Lower leg skin (tissue), 3 donors: ENCODE data around the gene LIMS2.

Source experiments
- POLR2A ChIP-seq, 2 donors: fragments of 450-650 bp; IDR thresholded peaks; one replicate each; pipeline ENCODE4 v1.6.1; 2016 to 2017; ENCODE audit warnings: antibody characterized with exemption in 2 of 2, mild to moderate bottlenecking in 1 of 2, moderate library complexity in 1 of 2
- TF ChIP-seq, protein P1 (sequence below), 3 donors: fragments of 450-650 bp; IDR thresholded peaks; one replicate each; pipeline ENCODE4 v1.5.1; 2016; ENCODE audit warnings: antibody characterized with exemption in 3 of 3, mild to moderate bottlenecking in 3 of 3, moderate library complexity in 2 of 3

DNA sequence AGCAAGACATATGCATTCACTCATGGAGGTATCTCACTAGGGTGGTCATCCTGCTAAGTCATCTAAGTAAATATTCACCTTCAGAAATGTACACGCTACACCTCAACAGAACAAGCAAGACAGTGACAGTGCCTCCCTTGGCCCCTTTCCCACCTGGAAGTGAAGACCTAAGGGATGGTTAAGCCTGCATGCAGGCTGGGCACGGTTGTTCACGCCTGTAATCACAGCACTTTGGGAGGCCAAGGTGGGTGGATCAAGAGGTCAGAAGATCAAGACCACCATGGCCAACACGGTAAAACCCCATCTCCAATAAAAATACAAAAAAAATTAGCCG is 4.4 kb downstream of the LIMS2 start:
- TF ChIP-seq POLR2A (IDR thresholded peaks at IDR 0.05): no peak
- TF ChIP-seq, protein P1, sequence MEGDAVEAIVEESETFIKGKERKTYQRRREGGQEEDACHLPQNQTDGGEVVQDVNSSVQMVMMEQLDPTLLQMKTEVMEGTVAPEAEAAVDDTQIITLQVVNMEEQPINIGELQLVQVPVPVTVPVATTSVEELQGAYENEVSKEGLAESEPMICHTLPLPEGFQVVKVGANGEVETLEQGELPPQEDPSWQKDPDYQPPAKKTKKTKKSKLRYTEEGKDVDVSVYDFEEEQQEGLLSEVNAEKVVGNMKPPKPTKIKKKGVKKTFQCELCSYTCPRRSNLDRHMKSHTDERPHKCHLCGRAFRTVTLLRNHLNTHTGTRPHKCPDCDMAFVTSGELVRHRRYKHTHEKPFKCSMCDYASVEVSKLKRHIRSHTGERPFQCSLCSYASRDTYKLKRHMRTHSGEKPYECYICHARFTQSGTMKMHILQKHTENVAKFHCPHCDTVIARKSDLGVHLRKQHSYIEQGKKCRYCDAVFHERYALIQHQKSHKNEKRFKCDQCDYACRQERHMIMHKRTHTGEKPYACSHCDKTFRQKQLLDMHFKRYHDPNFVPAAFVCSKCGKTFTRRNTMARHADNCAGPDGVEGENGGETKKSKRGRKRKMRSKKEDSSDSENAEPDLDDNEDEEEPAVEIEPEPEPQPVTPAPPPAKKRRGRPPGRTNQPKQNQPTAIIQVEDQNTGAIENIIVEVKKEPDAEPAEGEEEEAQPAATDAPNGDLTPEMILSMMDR (IDR thresholded peaks at IDR 0.05): no peak
